SKM-1 (cell line): Measurements from ENCODE around the gene NCAPH2.

Experiments
- DNase-seq: peaks from one replicate; lab custom pipeline; 2025; ENCODE audit not compliant: unreplicated experiment; lab: John Stamatoyannopoulos, UW

The NCAPH2 gene

GRCh38 chr22:50474710-50475651, 33.0 kb upstream of the NCAPH2 start, which contains the start of gene SBF1:
TSS of gene SBF1 (minus strand) at chr22:50475035. CDS start at chr22:50474840, 195 bp downstream.
- DNase-seq: peak; percentile 63

GRCh38 chr22:50475652-50476002, 32.4 kb upstream of the NCAPH2 start:
- no peak for DNase-seq

- no peak for DNase-seq
Observed at GRCh38 chr22:50476868-50477267, 31.2 kb upstream of the NCAPH2 start.

- no peak for DNase-seq
Observed at GRCh38 chr22:50477923-50478322, 30.1 kb upstream of the NCAPH2 start.

GRCh38 chr22:50479721-50480120, 28.3 kb upstream of the NCAPH2 start:
- DNase-seq: no peak

GRCh38 chr22:50481045-50481439, 27.0 kb upstream of the NCAPH2 start:
- no peak for DNase-seq

- DNase-seq: no peak
Observed at GRCh38 chr22:50481440-50482106, 26.5 kb upstream of the NCAPH2 start, which contains the start of gene ADM2. TSS of gene ADM2 (plus strand) at chr22:50481543. CDS start at chr22:50481848, 305 bp downstream.

GRCh38 chr22:50482107-50483074, 25.6 kb upstream of the NCAPH2 start:
- no peak for DNase-seq

- no peak for DNase-seq
Observed at GRCh38 chr22:50483106-50483505, 24.9 kb upstream of the NCAPH2 start.

GRCh38 chr22:50483556-50483955, 24.5 kb upstream of the NCAPH2 start:
- no peak for DNase-seq

- DNase-seq: no peak
Observed at GRCh38 chr22:50483977-50484853, 23.8 kb upstream of the NCAPH2 start.

GRCh38 chr22:50485221-50486131, 22.5 kb upstream of the NCAPH2 start:
- no peak for DNase-seq

- no peak for DNase-seq
Observed at GRCh38 chr22:50486561-50487289, 21.3 kb upstream of the NCAPH2 start, which contains the start of gene MIOX. TSS of gene MIOX (plus strand) at chr22:50486859. CDS start at chr22:50486898, 39 bp downstream.

GRCh38 chr22:50487290-50488005, 20.6 kb upstream of the NCAPH2 start:
- no peak for DNase-seq

- no peak for DNase-seq
Observed at GRCh38 chr22:50488006-50488677, 19.9 kb upstream of the NCAPH2 start.

- DNase-seq: no peak
Observed at GRCh38 chr22:50488886-50489285, 19.1 kb upstream of the NCAPH2 start.
